ENCODE measurements around the gene WNK2.

WNK2 gene

GRCh38 chr9:93138171-93138764 lies 45.7 kb upstream of the WNK2 start:
- WGBS: 81% methylated on average over 7 of the region's 7 CpGs
- H4K91ac ChIP-seq (ENCODE audit: low read length): no peak overlapping the region
- H3K79me1 ChIP-seq (replicated peaks; ENCODE audit: low read length, poor library complexity, severe bottlenecking): no peaks in the 10 kb centered on the region
- H2AK5ac ChIP-seq (ENCODE audit: low read length, severe bottlenecking): no peak overlapping the region
- H2BK15ac ChIP-seq (ENCODE audit: low read depth, poor library complexity, severe bottlenecking): no peak overlapping the region
- no peak overlapping the region for H3K23ac ChIP-seq (ENCODE audit: low read length in 2 of 2)
- no peaks in the 10 kb centered on the region for H3K27me3 ChIP-seq (ENCODE audit: control insufficient read depth in 1 of 2, insufficient read depth in 1 of 2, low read length in 2 of 2)
- H2BK120ac ChIP-seq (ENCODE audit: low read depth, low read length): no peak overlapping the region
- H3K9me3 ChIP-seq (ENCODE audit: control insufficient read depth, low read length): peaks cover 4% of the 10 kb centered on the region
- H3K4me3 ChIP-seq (ENCODE audit: insufficient read depth in 1 of 2, low read depth in 1 of 2, low read length in 2 of 2): no peak overlapping the region
- no peak for DNase-seq
- H4K8ac ChIP-seq (ENCODE audit: low read length): no peak overlapping the region
- no peaks in the 10 kb centered on the region for H3K36me3 ChIP-seq (ENCODE audit: control insufficient read depth in 1 of 2, insufficient read depth in 2 of 2, low read depth in 1 of 2, low read length in 2 of 2)
- H3K14ac ChIP-seq (ENCODE audit: low read length in 2 of 2): no peak overlapping the region
- H2AFZ ChIP-seq (ENCODE audit: low read depth, low read length): no peak overlapping the region
- no peak overlapping the region for H3K4me2 ChIP-seq (ENCODE audit: low read length, poor library complexity, severe bottlenecking)
- no peak overlapping the region for H3K4ac ChIP-seq (ENCODE audit: low read depth in 1 of 2, low read length in 2 of 2)
- peaks cover 18% of the 10 kb centered on the region for H3K4me1 ChIP-seq (ENCODE audit: control insufficient read depth, insufficient read depth, low read depth, low read length)
- H3K18ac ChIP-seq (ENCODE audit: low read depth in 1 of 2, low read length in 2 of 2): no peak overlapping the region
- no peak overlapping the region for H2BK5ac ChIP-seq (ENCODE audit: low read depth, low read length, poor library complexity, severe bottlenecking)
- H3K27ac ChIP-seq (ENCODE audit: low read length, poor library complexity, severe bottlenecking): no peak overlapping the region
- H3K9ac ChIP-seq (ENCODE audit: low read length): no peak overlapping the region
- no peak overlapping the region for H2BK12ac ChIP-seq (ENCODE audit: low read length in 2 of 2)

- Histone ChIP-seq H3K14ac (ENCODE audit: low read length in 2 of 2) (no peak overlapping the region), H3K18ac (ENCODE audit: low read depth in 1 of 2, low read length in 2 of 2) (no peak overlapping the region), H2AK5ac (ENCODE audit: low read length, severe bottlenecking) (no peak overlapping the region), H2BK5ac (ENCODE audit: low read depth, low read length, poor library complexity, severe bottlenecking) (no peak overlapping the region), H2BK15ac (ENCODE audit: low read depth, poor library complexity, severe bottlenecking) (no peak overlapping the region), H3K4me3 (ENCODE audit: insufficient read depth in 1 of 2, low read depth in 1 of 2, low read length in 2 of 2) (no peak overlapping the region), H3K79me1 (replicated peaks; ENCODE audit: low read length, poor library complexity, severe bottlenecking) (no peaks in the 10 kb centered on the region), H4K91ac (ENCODE audit: low read length) (no peak overlapping the region), H3K36me3 (ENCODE audit: control insufficient read depth in 1 of 2, insufficient read depth in 2 of 2, low read depth in 1 of 2, low read length in 2 of 2) (no peaks in the 10 kb centered on the region), H2BK120ac (ENCODE audit: low read depth, low read length) (no peak overlapping the region), H3K27me3 (ENCODE audit: control insufficient read depth in 1 of 2, insufficient read depth in 1 of 2, low read length in 2 of 2) (no peaks in the 10 kb centered on the region), H3K4ac (ENCODE audit: low read depth in 1 of 2, low read length in 2 of 2) (no peak overlapping the region), H2BK12ac (ENCODE audit: low read length in 2 of 2) (no peak overlapping the region), H3K23ac (ENCODE audit: low read length in 2 of 2) (no peak overlapping the region), H3K27ac (ENCODE audit: low read length, poor library complexity, severe bottlenecking) (no peak overlapping the region), H3K9ac (ENCODE audit: low read length) (no peak overlapping the region), H2AFZ (ENCODE audit: low read depth, low read length) (no peak overlapping the region), H3K4me1 (ENCODE audit: control insufficient read depth, insufficient read depth, low read depth, low read length) (peaks cover 20% of the 10 kb centered on the region), H4K8ac (ENCODE audit: low read length) (no peak overlapping the region), H3K9me3 (ENCODE audit: control insufficient read depth, low read length) (peaks cover 4% of the 10 kb centered on the region), H3K4me2 (ENCODE audit: low read length, poor library complexity, severe bottlenecking) (no peak overlapping the region)
- DNase-seq: no peak
- WGBS: 93% methylated on average over 15 of the region's 16 CpGs
These were observed 44.4 kb upstream of the WNK2 start for GRCh38 chr9:93139365-93140182.

GRCh38 chr9:93141771-93142483 lies 42.0 kb upstream of the WNK2 start:
- no peak overlapping the region for H3K18ac ChIP-seq (ENCODE audit: low read depth in 1 of 2, low read length in 2 of 2)
- H3K4me1 ChIP-seq (ENCODE audit: control insufficient read depth, insufficient read depth, low read depth, low read length): peaks cover 12% of the 10 kb centered on the region
- no peak overlapping the region for H3K9ac ChIP-seq (ENCODE audit: low read length)
- H3K14ac ChIP-seq (ENCODE audit: low read length in 2 of 2): no peak overlapping the region
- no peak overlapping the region for H2BK15ac ChIP-seq (ENCODE audit: low read depth, poor library complexity, severe bottlenecking)
- H2BK5ac ChIP-seq (ENCODE audit: low read depth, low read length, poor library complexity, severe bottlenecking): no peak overlapping the region
- no peak overlapping the region for H4K91ac ChIP-seq (ENCODE audit: low read length)
- no peak overlapping the region for H3K4me3 ChIP-seq (ENCODE audit: insufficient read depth in 1 of 2, low read depth in 1 of 2, low read length in 2 of 2)
- H3K23ac ChIP-seq (ENCODE audit: low read length in 2 of 2): no peak overlapping the region
- H3K4ac ChIP-seq (ENCODE audit: low read depth in 1 of 2, low read length in 2 of 2): no peak overlapping the region
- H2BK120ac ChIP-seq (ENCODE audit: low read depth, low read length): no peak overlapping the region
- H3K27ac ChIP-seq (ENCODE audit: low read length, poor library complexity, severe bottlenecking): no peak overlapping the region
- H2AK5ac ChIP-seq (ENCODE audit: low read length, severe bottlenecking): no peak overlapping the region
- WGBS: 88% methylated on average over 8 of the region's 8 CpGs
- no peaks in the 10 kb centered on the region for H3K36me3 ChIP-seq (ENCODE audit: control insufficient read depth in 1 of 2, insufficient read depth in 2 of 2, low read depth in 1 of 2, low read length in 2 of 2)
- no peak overlapping the region for H4K8ac ChIP-seq (ENCODE audit: low read length)
- no peak overlapping the region for H3K4me2 ChIP-seq (ENCODE audit: low read length, poor library complexity, severe bottlenecking)
- no peak overlapping the region for H2BK12ac ChIP-seq (ENCODE audit: low read length in 2 of 2)
- DNase-seq: no peak
- H3K79me1 ChIP-seq (replicated peaks; ENCODE audit: low read length, poor library complexity, severe bottlenecking): no peaks in the 10 kb centered on the region
- H3K27me3 ChIP-seq (ENCODE audit: control insufficient read depth in 1 of 2, insufficient read depth in 1 of 2, low read length in 2 of 2): no peaks in the 10 kb centered on the region
- H3K9me3 ChIP-seq (ENCODE audit: control insufficient read depth, low read length): peaks cover 4% of the 10 kb centered on the region
- no peak overlapping the region for H2AFZ ChIP-seq (ENCODE audit: low read depth, low read length)

GRCh38 chr9:93143830-93144530 lies 40.0 kb upstream of the WNK2 start:
- H3K14ac ChIP-seq (ENCODE audit: low read length in 2 of 2): no peak overlapping the region
- H3K4ac ChIP-seq (ENCODE audit: low read depth in 1 of 2, low read length in 2 of 2): no peak overlapping the region
- H2BK12ac ChIP-seq (ENCODE audit: low read length in 2 of 2): no peak overlapping the region
- 80% methylated on average over 13 of the region's 15 CpGs for WGBS
- no peak overlapping the region for H3K27ac ChIP-seq (ENCODE audit: low read length, poor library complexity, severe bottlenecking)
- no peaks in the 10 kb centered on the region for H3K27me3 ChIP-seq (ENCODE audit: control insufficient read depth in 1 of 2, insufficient read depth in 1 of 2, low read length in 2 of 2)
- H2BK15ac ChIP-seq (ENCODE audit: low read depth, poor library complexity, severe bottlenecking): no peak overlapping the region
- H2AFZ ChIP-seq (ENCODE audit: low read depth, low read length): no peak overlapping the region
- peaks cover 12% of the 10 kb centered on the region for H3K4me1 ChIP-seq (ENCODE audit: control insufficient read depth, insufficient read depth, low read depth, low read length)
- H2BK120ac ChIP-seq (ENCODE audit: low read depth, low read length): no peak overlapping the region
- H4K91ac ChIP-seq (ENCODE audit: low read length): no peak overlapping the region
- no peaks in the 10 kb centered on the region for H3K9me3 ChIP-seq (ENCODE audit: control insufficient read depth, low read length)
- H3K4me2 ChIP-seq (ENCODE audit: low read length, poor library complexity, severe bottlenecking): no peak overlapping the region
- no peak overlapping the region for H2BK5ac ChIP-seq (ENCODE audit: low read depth, low read length, poor library complexity, severe bottlenecking)
- H3K4me3 ChIP-seq (ENCODE audit: insufficient read depth in 1 of 2, low read depth in 1 of 2, low read length in 2 of 2): no peak overlapping the region
- H3K9ac ChIP-seq (ENCODE audit: low read length): no peak overlapping the region
- H3K18ac ChIP-seq (ENCODE audit: low read depth in 1 of 2, low read length in 2 of 2): no peak overlapping the region
- H4K8ac ChIP-seq (ENCODE audit: low read length): peak overlapping the region; percentile 19
- DNase-seq: no peak
- H2AK5ac ChIP-seq (ENCODE audit: low read length, severe bottlenecking): no peak overlapping the region
- no peak overlapping the region for H3K23ac ChIP-seq (ENCODE audit: low read length in 2 of 2)
- no peaks in the 10 kb centered on the region for H3K79me1 ChIP-seq (replicated peaks; ENCODE audit: low read length, poor library complexity, severe bottlenecking)
- no peaks in the 10 kb centered on the region for H3K36me3 ChIP-seq (ENCODE audit: control insufficient read depth in 1 of 2, insufficient read depth in 2 of 2, low read depth in 1 of 2, low read length in 2 of 2)
